ENCODE measurements around the gene ILDR2.

The ILDR2 gene

GRCh38 chr1:166956872-166957271, 18.5 kb downstream of the ILDR2 start (continued):
- TF ChIP-seq CREB5 (CRISPR knock-in tag; IDR thresholded peaks at IDR 0.05; ENCODE audit: low read depth), result no peak

GRCh38 chr1:166956057-166956850, 19.1 kb downstream of the ILDR2 start:
- TF ChIP-seq GLIS3 (CRISPR knock-in tag; IDR thresholded peaks at IDR 0.05), result no peak
- TF ChIP-seq ARNTL (CRISPR knock-in tag; IDR thresholded peaks at IDR 0.05; ENCODE audit: borderline replicate concordance, low read depth), result no peak
- no peak for TF ChIP-seq PPARA (CRISPR knock-in tag; IDR thresholded peaks at IDR 0.05; ENCODE audit: borderline replicate concordance)
- no peak for TF ChIP-seq ZNF8 (CRISPR knock-in tag; IDR thresholded peaks at IDR 0.05)
- no peak for TF ChIP-seq TSHZ2 (CRISPR knock-in tag; IDR thresholded peaks at IDR 0.05)
- no peak for TF ChIP-seq POU6F1 (CRISPR knock-in tag; IDR thresholded peaks at IDR 0.05; ENCODE audit: borderline replicate concordance, low read depth)
- TF ChIP-seq ZFP3 (CRISPR knock-in tag; IDR thresholded peaks at IDR 0.05), result no peak
- no peak for TF ChIP-seq ZNF565 (CRISPR knock-in tag; conservative IDR thresholded peaks at IDR 0.05; ENCODE audit: low read depth)
- TF ChIP-seq CREB5 (CRISPR knock-in tag; IDR thresholded peaks at IDR 0.05; ENCODE audit: low read depth), result no peak
- no peak for TF ChIP-seq TOX (CRISPR knock-in tag; IDR thresholded peaks at IDR 0.05; ENCODE audit: borderline replicate concordance)
- TF ChIP-seq RARB (CRISPR knock-in tag; IDR thresholded peaks at IDR 0.05), result no peak
- ATAC-seq, result no peak

- TF ChIP-seq TSHZ2 (CRISPR knock-in tag; IDR thresholded peaks at IDR 0.05) (no peak), SNAI2 (CRISPR knock-in tag; IDR thresholded peaks at IDR 0.05) (no peak), ZNF70 (CRISPR knock-in tag; IDR thresholded peaks at IDR 0.05) (no peak), BACH2 (CRISPR knock-in tag; IDR thresholded peaks at IDR 0.05; ENCODE audit: borderline replicate concordance) (no peak), ESRRG (CRISPR knock-in tag; IDR thresholded peaks at IDR 0.05) (no peak), RARB (CRISPR knock-in tag; IDR thresholded peaks at IDR 0.05) (no peak), ARNTL (CRISPR knock-in tag; IDR thresholded peaks at IDR 0.05; ENCODE audit: borderline replicate concordance, low read depth) (no peak), CSRNP3 (CRISPR knock-in tag; IDR thresholded peaks at IDR 0.05) (no peak), CREB5 (CRISPR knock-in tag; IDR thresholded peaks at IDR 0.05; ENCODE audit: low read depth) (no peak)
- ATAC-seq, result no peak
Measured at GRCh38 chr1:166953491-166953890, 21.8 kb downstream of the ILDR2 start.
